WTC11 (cell line): Measurements from ENCODE around the gene GSTO1. TPM values are rescaled to one million over a fixed set of nuclear protein-coding genes. Genes with fewer than 3 reads are reported as not detected.

ENCODE experiments used
- ATAC-seq: fragments of 200-7000 bp; cut with Tn5 transposase; 2 replicates; pipeline ENCODE4 v1.10.0; 2021; ENCODE audit warnings: mild to moderate bottlenecking, moderate library complexity
- CTCF ChIA-PET: fragments of 300-600 bp; sonication (Branson Sonifier 250); formaldehyde crosslinking; loops from one replicate; lab custom pipeline; 2021; ENCODE audit warnings: antibody characterized with exemption; lab: Charles Lee
- POLR2A ChIA-PET: fragments of 350-600 bp; sonication (Branson Sonifier 250); formaldehyde crosslinking; loops from one replicate; lab custom pipeline; 2021; ENCODE audit warnings: antibody characterized with exemption; lab: Charles Lee
- DNase-seq: peaks from one replicate; pipeline ENCODE4 v3.0.0; 2021; ENCODE audit warnings: low spot score
- H3K27ac Mint-ChIP-seq: 2 replicates; pipeline ENCODE4 v1.8.0; 2021; ENCODE audit warnings: mixed read lengths
- H3K27me3 Mint-ChIP-seq: 2 replicates; pipeline ENCODE4 v1.8.0; 2021; ENCODE audit warnings: low read depth, mild to moderate bottlenecking, moderate library complexity, mixed read lengths
- H3K36me3 Mint-ChIP-seq: 2 replicates; pipeline ENCODE4 v1.8.0; 2021; ENCODE audit warnings: mixed read lengths
- H3K4me1 Mint-ChIP-seq: 2 replicates; pipeline ENCODE4 v1.8.0; 2022; ENCODE audit warnings: mixed read lengths
- H3K4me3 Mint-ChIP-seq: 2 replicates; pipeline ENCODE4 v1.8.0; 2021; ENCODE audit warnings: mild to moderate bottlenecking, moderate library complexity, mixed read lengths
- H3K9me3 Mint-ChIP-seq: 2 replicates; pipeline ENCODE4 v1.8.0; 2021; ENCODE audit warnings: mixed read lengths
- CREB1 ChIP-seq: sonication (generic); formaldehyde crosslinking; IDR thresholded peaks from 2 replicates; pipeline ENCODE4 v1.8.0; 2023; ENCODE audit warnings: mild to moderate bottlenecking, missing genetic modification reagents
- CTCF ChIP-seq: fragments of 200-600 bp; IDR thresholded peaks from 2 replicates; pipeline ENCODE4 v1.8.0; 2022; ENCODE audit warnings: antibody characterized with exemption
- E2F1 ChIP-seq: sonication (generic); formaldehyde crosslinking; IDR thresholded peaks from 2 replicates; pipeline ENCODE4 v1.8.0; 2022; ENCODE audit warnings: mild to moderate bottlenecking, missing genetic modification reagents
- FOXP1 ChIP-seq: sonication (generic); formaldehyde crosslinking; IDR thresholded peaks from 2 replicates; pipeline ENCODE4 v1.8.0; 2022; ENCODE audit warnings: missing genetic modification reagents, mild to moderate bottlenecking, moderate library complexity, borderline replicate concordance
- FOXP4 ChIP-seq: sonication (generic); formaldehyde crosslinking; IDR thresholded peaks from 2 replicates; pipeline ENCODE4 v1.8.0; 2022; ENCODE audit warnings: mild to moderate bottlenecking, missing genetic modification reagents
- GTF2I ChIP-seq: fragments of 250-450 bp; sonication (Bioruptor Pico); conservative IDR thresholded peaks from 2 replicates; pipeline ENCODE4 v1.4.0; 2021; ENCODE audit warnings: mild to moderate bottlenecking
- JUN ChIP-seq: sonication (generic); formaldehyde crosslinking; IDR thresholded peaks from 2 replicates; pipeline ENCODE4 v1.8.0; 2023; ENCODE audit warnings: mild to moderate bottlenecking, missing genetic modification reagents
- SP1 ChIP-seq: sonication (generic); formaldehyde crosslinking; conservative IDR thresholded peaks from 2 replicates; pipeline ENCODE4 v1.8.1; 2022; ENCODE audit warnings: missing genetic modification reagents
- TP53 ChIP-seq: sonication (generic); formaldehyde crosslinking; IDR thresholded peaks from 2 replicates; pipeline ENCODE4 v1.8.1; 2023; ENCODE audit warnings: mild to moderate bottlenecking, missing genetic modification reagents
- ZNF121 ChIP-seq: sonication (generic); formaldehyde crosslinking; IDR thresholded peaks from 2 replicates; pipeline ENCODE4 v1.8.0; 2023; ENCODE audit warnings: missing genetic modification reagents
- ZNF263 ChIP-seq: sonication (generic); formaldehyde crosslinking; IDR thresholded peaks from 2 replicates; pipeline ENCODE4 v1.8.1; 2022; ENCODE audit warnings: low read depth, mild to moderate bottlenecking, moderate library complexity, missing genetic modification reagents
- ZNF532 ChIP-seq: fragments of 250-450 bp; sonication (Bioruptor Pico); IDR thresholded peaks from 2 replicates; pipeline ENCODE4 v1.9.0; 2021; ENCODE audit warnings: mild to moderate bottlenecking, borderline replicate concordance
- total RNA-seq: library from RNA; stranded (reverse); gene quantifications from 3 replicates; pipeline ENCODE4 v1.2.3, GENCODE V29; 2021
- TF ChIP-seq, protein P1 (sequence below): sonication (generic); formaldehyde crosslinking; IDR thresholded peaks from 2 replicates; pipeline ENCODE4 v1.8.0; 2023; ENCODE audit warnings: missing genetic modification reagents
- TF ChIP-seq, protein P2 (sequence below): fragments of 250-450 bp; sonication (Bioruptor Pico); IDR thresholded peaks from 2 replicates; pipeline ENCODE4 v1.9.0; 2021; ENCODE audit warnings: mild to moderate bottlenecking
- TF ChIP-seq, protein P3 (sequence below): fragments of 250-450 bp; sonication (Bioruptor Pico); conservative IDR thresholded peaks from 2 replicates; pipeline ENCODE4 v1.9.0; 2021; ENCODE audit warnings: mild to moderate bottlenecking
- TF ChIP-seq, protein P4 (sequence below): sonication (generic); formaldehyde crosslinking; conservative IDR thresholded peaks from 2 replicates; pipeline ENCODE4 v1.8.1; 2023; ENCODE audit warnings: mild to moderate bottlenecking, low read depth, missing genetic modification reagents, moderate library complexity

The GSTO1 gene
- total RNA-seq, 1 experiment from 2014 or later: 87.9 TPM

GRCh38 chr10:104250371-104250770, 4.3 kb upstream of the GSTO1 start:
- Mint-ChIP-seq H3K4me3 (no peak overlapping the region; the same call in 1 of the 2 replicates), H3K27ac (no peak overlapping the region), H3K9me3 (peaks cover 38% of the 10 kb centered on the region), H3K27me3 (peaks cover 16% of the 10 kb centered on the region), H3K4me1 (peaks cover 43% of the 10 kb centered on the region), H3K36me3 (peaks cover 7% of the 10 kb centered on the region; the same call in 1 of the 2 replicates)
- CTCF ChIA-PET: interaction anchor here (1.0 kb wide), 1 partner anchor 41 kb away, joined by 3 read pairs; no protein-coding TSS in a partner anchor
- DNase-seq (no peak), ATAC-seq (no peak)
- POLR2A ChIA-PET: no interaction called here
- TF ChIP-seq CREB1 (CRISPR knock-in tag): no peak
- no peak for TF ChIP-seq CTCF
- TF ChIP-seq JUN (CRISPR knock-in tag): no peak
- TF ChIP-seq, protein P1, sequence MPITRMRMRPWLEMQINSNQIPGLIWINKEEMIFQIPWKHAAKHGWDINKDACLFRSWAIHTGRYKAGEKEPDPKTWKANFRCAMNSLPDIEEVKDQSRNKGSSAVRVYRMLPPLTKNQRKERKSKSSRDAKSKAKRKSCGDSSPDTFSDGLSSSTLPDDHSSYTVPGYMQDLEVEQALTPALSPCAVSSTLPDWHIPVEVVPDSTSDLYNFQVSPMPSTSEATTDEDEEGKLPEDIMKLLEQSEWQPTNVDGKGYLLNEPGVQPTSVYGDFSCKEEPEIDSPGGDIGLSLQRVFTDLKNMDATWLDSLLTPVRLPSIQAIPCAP (CRISPR knock-in tag): no peak
- TF ChIP-seq, protein P2, sequence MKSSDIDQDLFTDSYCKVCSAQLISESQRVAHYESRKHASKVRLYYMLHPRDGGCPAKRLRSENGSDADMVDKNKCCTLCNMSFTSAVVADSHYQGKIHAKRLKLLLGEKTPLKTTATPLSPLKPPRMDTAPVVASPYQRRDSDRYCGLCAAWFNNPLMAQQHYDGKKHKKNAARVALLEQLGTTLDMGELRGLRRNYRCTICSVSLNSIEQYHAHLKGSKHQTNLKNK (CRISPR knock-in tag): no peak
- TF ChIP-seq TP53 (CRISPR knock-in tag): no peak
- TF ChIP-seq ZNF121: no peak
- TF ChIP-seq E2F1 (CRISPR knock-in tag): no peak
- no peak for TF ChIP-seq ZNF532 (CRISPR knock-in tag)
- no peak for TF ChIP-seq GTF2I (CRISPR knock-in tag)
- TF ChIP-seq FOXP1: no peak

DNA sequence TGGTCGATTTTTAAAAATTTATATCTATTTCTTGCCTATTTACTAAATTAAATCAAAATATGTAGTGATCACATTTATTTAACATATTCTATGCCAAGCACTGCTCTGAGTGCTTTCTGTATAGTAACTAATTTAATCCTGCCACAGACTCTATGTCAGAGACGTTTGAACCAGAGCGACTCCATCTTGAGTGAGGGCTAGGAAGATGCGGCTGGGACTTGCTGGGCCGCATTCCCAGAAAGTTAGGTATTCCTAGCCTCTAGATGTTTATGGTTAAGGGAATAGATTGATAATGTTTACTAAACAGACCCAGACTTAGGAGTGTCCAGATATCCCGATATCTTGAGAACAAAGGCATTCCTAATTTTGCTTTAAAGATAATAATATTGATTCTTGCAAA, 3.2 kb upstream of the GSTO1 start:
- POLR2A ChIA-PET: no interaction called here

More for the DNA sequence above, 3.2 kb upstream of the GSTO1 start:
- H3K36me3 Mint-ChIP-seq: peaks cover 7% of the 10 kb centered on the region; the same call in 1 of the 2 replicates
- TF ChIP-seq ZNF263 (CRISPR knock-in tag): no peak
- TF ChIP-seq FOXP4 (CRISPR knock-in tag): no peak
- no peak for TF ChIP-seq SP1
- TF ChIP-seq, protein P3, sequence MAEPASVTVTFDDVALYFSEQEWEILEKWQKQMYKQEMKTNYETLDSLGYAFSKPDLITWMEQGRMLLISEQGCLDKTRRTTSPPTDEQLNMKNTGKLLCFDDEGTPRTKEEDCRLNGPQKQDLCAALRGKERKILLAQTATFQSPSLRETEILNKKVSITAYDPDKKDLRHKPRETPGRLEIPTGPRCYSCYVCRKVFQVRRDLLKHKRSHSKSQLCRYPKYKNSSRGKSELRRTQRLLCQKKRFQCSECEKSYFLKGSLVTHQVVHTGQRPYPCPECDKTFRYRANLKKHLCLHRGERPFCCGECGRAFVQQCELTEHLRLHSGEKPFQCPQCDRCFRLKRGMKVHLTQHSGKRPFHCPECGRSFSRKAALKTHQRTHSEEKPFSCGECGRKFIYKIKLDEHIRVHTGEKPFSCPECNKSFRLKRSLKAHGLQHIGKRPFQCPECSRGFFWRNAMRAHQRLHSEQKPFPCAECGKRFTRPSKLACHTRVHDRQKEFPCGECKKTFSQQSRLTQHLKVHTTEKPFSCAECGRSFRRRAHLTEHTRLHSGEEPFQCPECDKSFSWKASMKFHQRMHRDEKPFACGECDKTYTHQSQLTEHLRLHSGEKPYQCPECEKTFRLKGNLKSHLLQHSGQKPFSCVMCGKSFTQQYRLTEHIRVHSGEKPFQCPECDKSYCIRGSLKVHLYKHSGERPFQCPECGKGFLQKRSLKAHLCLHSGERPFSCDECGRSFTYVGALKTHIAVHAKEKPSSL (CRISPR knock-in tag): no peak
- TF ChIP-seq, protein P4, sequence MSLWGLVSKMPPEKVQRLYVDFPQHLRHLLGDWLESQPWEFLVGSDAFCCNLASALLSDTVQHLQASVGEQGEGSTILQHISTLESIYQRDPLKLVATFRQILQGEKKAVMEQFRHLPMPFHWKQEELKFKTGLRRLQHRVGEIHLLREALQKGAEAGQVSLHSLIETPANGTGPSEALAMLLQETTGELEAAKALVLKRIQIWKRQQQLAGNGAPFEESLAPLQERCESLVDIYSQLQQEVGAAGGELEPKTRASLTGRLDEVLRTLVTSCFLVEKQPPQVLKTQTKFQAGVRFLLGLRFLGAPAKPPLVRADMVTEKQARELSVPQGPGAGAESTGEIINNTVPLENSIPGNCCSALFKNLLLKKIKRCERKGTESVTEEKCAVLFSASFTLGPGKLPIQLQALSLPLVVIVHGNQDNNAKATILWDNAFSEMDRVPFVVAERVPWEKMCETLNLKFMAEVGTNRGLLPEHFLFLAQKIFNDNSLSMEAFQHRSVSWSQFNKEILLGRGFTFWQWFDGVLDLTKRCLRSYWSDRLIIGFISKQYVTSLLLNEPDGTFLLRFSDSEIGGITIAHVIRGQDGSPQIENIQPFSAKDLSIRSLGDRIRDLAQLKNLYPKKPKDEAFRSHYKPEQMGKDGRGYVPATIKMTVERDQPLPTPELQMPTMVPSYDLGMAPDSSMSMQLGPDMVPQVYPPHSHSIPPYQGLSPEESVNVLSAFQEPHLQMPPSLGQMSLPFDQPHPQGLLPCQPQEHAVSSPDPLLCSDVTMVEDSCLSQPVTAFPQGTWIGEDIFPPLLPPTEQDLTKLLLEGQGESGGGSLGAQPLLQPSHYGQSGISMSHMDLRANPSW: no peak
- TF ChIP-seq, all 79 proteins: peak for 0
- Mint-ChIP-seq H3K9me3 (peaks cover 29% of the 10 kb centered on the region), H3K4me3 (no peak overlapping the region), H3K27ac (no peak overlapping the region), H3K27me3 (peaks cover 16% of the 10 kb centered on the region), H3K4me1 (peaks cover 53% of the 10 kb centered on the region)
- CTCF ChIA-PET: no interaction called here
- DNase-seq (no peak), ATAC-seq (no peak)
